DOHH2 (cell line): ENCODE data around the gene LRGUK.

Experiments
- EZH2phosphoT487 ChIP-seq: fragments of 200-600 bp; sonication (generic); IDR thresholded peaks from 2 replicates; pipeline ENCODE4 v1.6.1; 2017; ENCODE audit warnings: borderline replicate concordance, mild to moderate bottlenecking, antibody characterized with exemption, low read length, moderate library complexity, mixed read lengths
- TF ChIP-seq, protein P1 (sequence below): fragments of 200-600 bp; sonication (generic); IDR thresholded peaks from one replicate; pipeline ENCODE4 v1.5.1; 2014; ENCODE audit warnings: antibody characterized with exemption, mild to moderate bottlenecking, low read depth, low read length; ENCODE audit not compliant: poor library complexity, severe bottlenecking

- TF ChIP-seq, protein P1, sequence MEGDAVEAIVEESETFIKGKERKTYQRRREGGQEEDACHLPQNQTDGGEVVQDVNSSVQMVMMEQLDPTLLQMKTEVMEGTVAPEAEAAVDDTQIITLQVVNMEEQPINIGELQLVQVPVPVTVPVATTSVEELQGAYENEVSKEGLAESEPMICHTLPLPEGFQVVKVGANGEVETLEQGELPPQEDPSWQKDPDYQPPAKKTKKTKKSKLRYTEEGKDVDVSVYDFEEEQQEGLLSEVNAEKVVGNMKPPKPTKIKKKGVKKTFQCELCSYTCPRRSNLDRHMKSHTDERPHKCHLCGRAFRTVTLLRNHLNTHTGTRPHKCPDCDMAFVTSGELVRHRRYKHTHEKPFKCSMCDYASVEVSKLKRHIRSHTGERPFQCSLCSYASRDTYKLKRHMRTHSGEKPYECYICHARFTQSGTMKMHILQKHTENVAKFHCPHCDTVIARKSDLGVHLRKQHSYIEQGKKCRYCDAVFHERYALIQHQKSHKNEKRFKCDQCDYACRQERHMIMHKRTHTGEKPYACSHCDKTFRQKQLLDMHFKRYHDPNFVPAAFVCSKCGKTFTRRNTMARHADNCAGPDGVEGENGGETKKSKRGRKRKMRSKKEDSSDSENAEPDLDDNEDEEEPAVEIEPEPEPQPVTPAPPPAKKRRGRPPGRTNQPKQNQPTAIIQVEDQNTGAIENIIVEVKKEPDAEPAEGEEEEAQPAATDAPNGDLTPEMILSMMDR: no peak
- TF ChIP-seq EZH2phosphoT487: no peak
Measured at GRCh38 chr7:134129856-134130523, 2.9 kb downstream of the LRGUK start.
